Measurements from ENCODE around the gene HEXIM1.

The HEXIM1 gene

GRCh38 chr17:45200701-45201100, 52.4 kb downstream of the HEXIM1 start:
- Mint-ChIP-seq H3K36me3 (no peaks in the 10 kb centered on the region), H3K4me3 (no peak overlapping the region), H3K4me1 (peaks cover 10% of the 10 kb centered on the region), H3K27ac (no peak overlapping the region), H3K27me3 (no peaks in the 10 kb centered on the region), H3K9me3 (no peaks in the 10 kb centered on the region)
- CTCF ChIA-PET: interaction anchor here (2.0 to 4.5 kb wide), 2 partner anchors 52 to 66 kb away, joined by 11 to 38 read pairs; partner anchors contain the start of genes ACBD4 and HEXIM1
- DNase-seq: no peak

GRCh38 chr17:45201457-45201856, 53.2 kb downstream of the HEXIM1 start:
- CTCF ChIA-PET: interaction anchor here (1.0 to 4.5 kb wide), 3 partner anchors 47 to 66 kb away, joined by 3 to 38 read pairs (median 11); partner anchors contain the start of genes ACBD4 and HEXIM1
- Mint-ChIP-seq H3K4me3 (no peak overlapping the region), H3K9me3 (no peaks in the 10 kb centered on the region), H3K4me1 (peaks cover 10% of the 10 kb centered on the region), H3K27me3 (no peaks in the 10 kb centered on the region), H3K36me3 (no peaks in the 10 kb centered on the region), H3K27ac (no peak overlapping the region)
- no peak for DNase-seq

Measured in activated naive CD4-positive, alpha-beta T cell treated with anti-CD3 and anti-CD28 coated beads, Interleukin-2, amount 10 ng/mL, durations not matched to agents 7 days and 5 days (primary cell).